ENCODE data around the gene EIPR1.

DNA sequence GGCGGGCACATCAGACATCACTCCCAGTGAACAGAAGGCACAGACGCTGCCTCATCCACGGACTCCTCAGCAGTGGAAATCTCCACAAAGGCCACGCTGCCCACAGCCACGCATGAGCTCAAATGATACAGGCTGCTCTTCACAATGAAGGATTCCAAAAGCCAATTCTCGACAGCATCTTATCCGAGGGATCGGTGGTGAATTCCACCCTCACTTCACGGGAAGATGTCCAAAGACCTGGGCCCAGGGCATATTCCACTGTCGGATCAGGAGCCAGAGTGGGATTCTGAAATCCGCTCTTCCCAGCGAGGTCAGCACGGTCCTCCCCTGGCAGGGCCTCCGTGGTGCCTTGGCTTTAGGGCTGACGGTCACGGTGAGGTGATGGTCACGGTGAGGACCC, 55.8 kb downstream of the EIPR1 start:
- TF ChIP-seq, protein P1, sequence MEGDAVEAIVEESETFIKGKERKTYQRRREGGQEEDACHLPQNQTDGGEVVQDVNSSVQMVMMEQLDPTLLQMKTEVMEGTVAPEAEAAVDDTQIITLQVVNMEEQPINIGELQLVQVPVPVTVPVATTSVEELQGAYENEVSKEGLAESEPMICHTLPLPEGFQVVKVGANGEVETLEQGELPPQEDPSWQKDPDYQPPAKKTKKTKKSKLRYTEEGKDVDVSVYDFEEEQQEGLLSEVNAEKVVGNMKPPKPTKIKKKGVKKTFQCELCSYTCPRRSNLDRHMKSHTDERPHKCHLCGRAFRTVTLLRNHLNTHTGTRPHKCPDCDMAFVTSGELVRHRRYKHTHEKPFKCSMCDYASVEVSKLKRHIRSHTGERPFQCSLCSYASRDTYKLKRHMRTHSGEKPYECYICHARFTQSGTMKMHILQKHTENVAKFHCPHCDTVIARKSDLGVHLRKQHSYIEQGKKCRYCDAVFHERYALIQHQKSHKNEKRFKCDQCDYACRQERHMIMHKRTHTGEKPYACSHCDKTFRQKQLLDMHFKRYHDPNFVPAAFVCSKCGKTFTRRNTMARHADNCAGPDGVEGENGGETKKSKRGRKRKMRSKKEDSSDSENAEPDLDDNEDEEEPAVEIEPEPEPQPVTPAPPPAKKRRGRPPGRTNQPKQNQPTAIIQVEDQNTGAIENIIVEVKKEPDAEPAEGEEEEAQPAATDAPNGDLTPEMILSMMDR (IDR thresholded peaks at IDR 0.05) = no peak
- TF ChIP-seq POLR2AphosphoS5 (IDR thresholded peaks at IDR 0.05) = no peak
- TF ChIP-seq EP300 (IDR thresholded peaks at IDR 0.05) = no peak

Data from esophagus muscularis mucosa (tissue), 4 donors.